GM21423 (cell line): Measurements from ENCODE around the gene CXCR1.
"Not testable (repeated sequence)": the region's sequence is repeated elsewhere in the genome, so short reads cannot be mapped to it uniquely, and the experiment has no call there.

Experiments
- ATAC-seq: cut with Tn5 transposase; IDR thresholded peaks from one replicate; pipeline ENCODE4 v1.9.1; 2021; ENCODE audit warnings: mild to moderate bottlenecking, moderate library complexity; ENCODE audit not compliant: unreplicated experiment

The CXCR1 gene

GRCh38 chr2:218166791-218167190, at the start of gene CXCR1:
TSS of gene CXCR1 (minus strand) at chr2:218166962. CDS start at chr2:218165211, 1,751 bp downstream.
- ATAC-seq, result no peak

GRCh38 chr2:218216336-218216673, 49.5 kb upstream of the CXCR1 start:
- no peak for ATAC-seq

GRCh38 chr2:218214116-218214515, 47.4 kb upstream of the CXCR1 start:
- ATAC-seq, result no peak

GRCh38 chr2:218209078-218209477, 42.3 kb upstream of the CXCR1 start:
- ATAC-seq, result no peak

GRCh38 chr2:218202266-218202665, 35.5 kb upstream of the CXCR1 start:
- no peak for ATAC-seq

GRCh38 chr2:218196974-218197373, 30.2 kb upstream of the CXCR1 start:
- no peak for ATAC-seq

- ATAC-seq, result no peak
These were observed 28.1 kb upstream of the CXCR1 start for GRCh38 chr2:218194880-218195279.

GRCh38 chr2:218193701-218194100, 26.9 kb upstream of the CXCR1 start:
- no peak for ATAC-seq

- no peak for ATAC-seq
These were observed 26.2 kb upstream of the CXCR1 start for GRCh38 chr2:218192902-218193430.

GRCh38 chr2:218188528-218188927, 21.8 kb upstream of the CXCR1 start:
- no peak for ATAC-seq

GRCh38 chr2:218187296-218188015, 20.7 kb upstream of the CXCR1 start:
- ATAC-seq, result no peak

- ATAC-seq, result no peak
These were observed 20.1 kb upstream of the CXCR1 start for GRCh38 chr2:218186876-218187275.

- ATAC-seq, result no peak
These were observed 19.6 kb upstream of the CXCR1 start for GRCh38 chr2:218186355-218186766.

- no peak for ATAC-seq
These were observed 17.6 kb upstream of the CXCR1 start for GRCh38 chr2:218184331-218184730.

GRCh38 chr2:218180467-218181114, 13.8 kb upstream of the CXCR1 start:
- no peak for ATAC-seq

- ATAC-seq, result no peak
These were observed 13.0 kb upstream of the CXCR1 start for GRCh38 chr2:218179782-218180181.

GRCh38 chr2:218172845-218173244, 6.1 kb upstream of the CXCR1 start:
- no peak for ATAC-seq

- ATAC-seq, result not testable (repeated sequence)
These were observed 5.0 kb upstream of the CXCR1 start for GRCh38 chr2:218171744-218172143.

GRCh38 chr2:218169757-218170546, 3.2 kb upstream of the CXCR1 start:
- no peak for ATAC-seq

GRCh38 chr2:218168635-218169462, 2.1 kb upstream of the CXCR1 start:
- ATAC-seq, result no peak

- ATAC-seq, result no peak
These were observed 1.3 kb upstream of the CXCR1 start for GRCh38 chr2:218168016-218168415.
